ENCODE data around the gene MAPRE3.

The MAPRE3 gene

GRCh38 chr2:26951236-26951635, 19.2 kb upstream of the MAPRE3 start:
- no peak for DNase-seq

GRCh38 chr2:26952374-26952773, 18.1 kb upstream of the MAPRE3 start:
- DNase-seq, result no peak

GRCh38 chr2:26954135-26954534, 16.3 kb upstream of the MAPRE3 start:
- no peak for DNase-seq

- DNase-seq, result no peak
Observed at GRCh38 chr2:26957041-26957440, 13.4 kb upstream of the MAPRE3 start.

GRCh38 chr2:26957534-26957933, 12.9 kb upstream of the MAPRE3 start:
- no peak for DNase-seq

GRCh38 chr2:26959331-26959730, 11.1 kb upstream of the MAPRE3 start:
- DNase-seq, result no peak

GRCh38 chr2:26964446-26965130, 5.8 kb upstream of the MAPRE3 start:
- DNase-seq, result no peak

DNA sequence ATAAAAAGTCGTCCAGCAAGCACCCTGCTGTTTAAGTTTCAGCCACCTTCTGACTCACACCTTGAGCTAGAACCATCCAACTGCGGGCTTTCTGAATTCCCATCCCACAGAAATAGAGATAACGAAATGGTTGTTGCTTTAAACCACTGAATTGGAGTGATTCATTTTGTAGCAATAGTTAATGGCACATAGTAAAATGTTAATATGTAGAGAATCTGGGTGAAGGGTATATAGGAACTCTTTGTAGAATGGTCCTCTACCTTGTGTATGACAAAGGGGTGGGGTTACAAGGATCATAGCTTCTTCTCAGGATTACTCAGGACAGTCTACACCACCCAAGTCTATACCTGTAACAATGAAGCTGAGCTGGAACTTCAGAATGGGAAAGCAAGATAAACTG, 2.4 kb upstream of the MAPRE3 start:
- no peak for DNase-seq

DNA sequence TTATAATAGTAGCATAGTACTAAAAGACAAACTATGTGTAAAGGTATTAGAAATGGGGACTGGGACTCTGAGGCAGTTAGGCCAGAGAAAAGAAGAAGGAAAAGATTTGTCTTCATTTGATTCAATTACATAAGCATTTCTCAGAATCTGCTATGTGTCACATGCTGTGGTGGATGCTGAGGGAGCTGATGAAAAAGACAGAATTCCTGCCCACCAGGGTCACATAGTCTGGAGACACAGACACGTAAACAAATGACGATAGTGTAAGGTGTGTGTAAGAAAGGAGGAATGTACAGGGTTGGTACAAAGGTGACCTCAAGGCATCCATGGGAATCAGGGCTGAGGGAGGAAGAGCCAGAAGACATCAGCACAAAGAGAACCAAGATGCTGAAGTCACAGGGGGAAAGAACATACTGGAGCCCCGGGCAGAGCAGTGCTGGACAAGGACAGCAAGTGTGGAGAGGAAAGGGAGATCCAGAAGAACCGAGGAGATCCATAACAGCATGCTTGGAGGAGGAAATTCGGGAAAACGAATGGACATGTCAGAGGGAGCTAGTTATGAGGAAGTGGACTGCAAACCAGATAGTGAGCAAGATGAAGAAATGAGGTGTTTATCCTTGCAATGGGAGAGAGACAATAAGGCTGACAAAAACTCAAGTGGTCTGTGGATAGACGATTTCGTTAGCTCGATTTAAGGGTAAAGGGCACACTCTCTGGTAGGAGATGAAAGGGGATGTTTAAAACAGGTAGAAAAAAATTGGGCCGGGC, 1.2 kb upstream of the MAPRE3 start:
- DNase-seq, result no peak

GRCh38 chr2:26970928-26971627, 641 bp downstream of the MAPRE3 start:
- DNase-seq, result peak in 1 of 5 experiments; percentile 10

DNA sequence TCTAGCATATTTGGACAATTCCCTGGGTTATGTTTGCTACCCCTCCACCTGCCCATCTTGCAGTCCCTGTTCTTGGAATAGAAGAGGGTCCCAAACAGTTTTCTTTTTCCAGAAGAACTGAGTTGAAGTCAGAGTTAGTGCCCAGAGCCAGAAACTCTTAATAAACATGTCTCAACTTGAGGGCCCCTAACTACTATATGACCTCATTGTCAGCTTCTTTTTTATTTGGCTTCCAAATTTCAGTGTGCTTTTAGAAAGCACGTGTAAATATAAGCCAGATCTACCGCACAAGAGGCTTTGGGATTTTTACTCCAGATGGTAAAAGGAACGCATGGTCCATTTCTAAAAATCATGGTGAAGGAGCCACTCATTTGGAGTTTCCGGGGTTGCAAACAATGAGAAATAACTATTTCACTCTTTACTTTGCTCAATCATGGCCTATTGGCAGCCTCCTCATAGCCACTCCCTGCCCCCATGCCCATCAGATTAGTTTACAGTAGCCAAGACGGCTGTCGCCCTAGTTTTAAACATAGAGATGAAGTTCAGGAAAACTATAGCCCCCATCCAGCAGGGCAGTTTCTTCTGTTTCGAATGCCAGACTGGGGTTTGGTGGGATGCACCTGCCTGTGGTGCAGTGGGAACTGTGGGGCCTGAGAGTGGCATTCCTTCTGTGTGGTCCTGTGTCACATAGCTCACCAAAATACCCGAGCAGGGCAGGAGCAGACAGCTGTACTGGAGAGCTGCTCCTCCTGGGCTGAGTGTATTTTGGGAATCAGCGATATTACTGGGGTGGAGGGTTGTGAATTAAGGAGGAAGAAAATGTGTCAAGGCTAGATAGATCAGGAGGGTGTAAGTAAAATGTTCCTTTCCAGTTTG, 1.7 kb downstream of the MAPRE3 start:
- DNase-seq, result no peak

GRCh38 chr2:26974352-26974751, 3.9 kb downstream of the MAPRE3 start:
- no peak for DNase-seq

GRCh38 chr2:26975102-26975501, 4.7 kb downstream of the MAPRE3 start:
- DNase-seq, result no peak

GRCh38 chr2:26975656-26976055, 5.2 kb downstream of the MAPRE3 start:
- no peak for DNase-seq

GRCh38 chr2:26976237-26976636, 5.8 kb downstream of the MAPRE3 start:
- no peak for DNase-seq

DNA sequence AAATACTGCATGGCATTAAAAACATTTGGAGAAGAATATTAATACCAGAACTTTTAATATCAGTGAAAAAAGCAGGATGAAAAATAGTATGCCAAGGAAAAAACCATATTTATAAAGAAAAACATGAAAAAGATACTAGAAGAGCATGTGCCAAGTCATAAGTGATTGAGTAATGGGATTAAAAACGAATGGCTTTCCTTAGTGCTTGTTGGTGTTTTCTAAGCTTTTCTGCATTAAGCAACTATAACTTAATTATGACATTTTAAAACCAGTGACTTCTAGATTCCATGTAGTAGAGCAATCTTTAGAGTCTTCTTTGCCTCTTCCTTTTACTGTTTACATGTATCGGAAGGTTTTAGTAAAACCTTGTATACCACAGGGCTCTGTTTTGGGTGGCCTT, 6.6 kb downstream of the MAPRE3 start:
- DNase-seq, result no peak

DNA sequence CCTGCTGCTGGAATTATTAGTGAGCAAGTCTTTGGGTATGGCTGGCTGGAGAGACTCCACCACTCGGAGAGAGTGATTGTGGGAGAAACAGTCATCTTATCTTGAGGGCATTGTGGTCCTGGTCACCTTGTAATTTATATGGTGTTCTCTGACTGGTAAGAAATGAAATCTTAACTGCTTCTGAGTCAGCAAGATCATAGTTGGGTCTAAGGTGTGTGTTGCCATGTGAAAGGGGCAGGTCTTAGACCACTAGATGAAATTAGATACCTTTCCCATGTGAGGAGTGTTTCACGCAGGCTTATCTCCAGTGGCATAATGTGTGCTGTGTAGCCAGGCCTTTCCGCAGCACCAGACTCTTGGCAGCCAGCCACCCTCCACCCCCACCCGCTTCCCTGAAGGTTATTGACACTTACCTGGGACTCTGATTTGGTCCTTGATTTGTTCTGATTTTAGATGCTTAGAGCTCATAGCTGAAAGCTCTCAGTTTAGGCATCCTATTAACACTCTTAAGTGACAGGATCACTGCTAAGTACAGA, 7.7 kb downstream of the MAPRE3 start:
- no peak for DNase-seq

- DNase-seq, result no peak
Observed at GRCh38 chr2:26979741-26980140, 9.3 kb downstream of the MAPRE3 start.

- DNase-seq, result no peak
Observed at GRCh38 chr2:26980971-26981370, 10.5 kb downstream of the MAPRE3 start.

- DNase-seq, result peak in 1 of 5 experiments; percentile 36
Observed at GRCh38 chr2:26982102-26982742, 11.8 kb downstream of the MAPRE3 start.

DNA sequence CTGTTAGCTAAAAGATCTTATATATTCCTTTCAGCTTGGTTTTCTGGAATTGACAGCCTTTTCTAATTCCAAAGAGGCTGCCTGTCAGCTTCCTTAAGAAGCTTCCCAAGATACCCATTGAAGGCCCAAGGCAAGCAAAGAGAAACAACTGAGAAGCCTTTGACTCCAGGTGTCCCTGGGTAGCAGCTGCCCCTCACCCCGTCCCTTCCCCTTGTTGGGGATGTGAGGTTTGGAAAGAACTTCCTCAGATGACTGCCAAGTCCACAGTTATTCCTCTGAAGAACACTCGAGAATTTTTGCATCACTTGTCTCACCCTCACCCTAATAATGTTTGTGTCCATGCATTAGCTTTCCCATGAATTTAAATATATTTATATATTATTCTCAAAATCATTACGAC, 13.3 kb downstream of the MAPRE3 start:
- no peak for DNase-seq

DNA sequence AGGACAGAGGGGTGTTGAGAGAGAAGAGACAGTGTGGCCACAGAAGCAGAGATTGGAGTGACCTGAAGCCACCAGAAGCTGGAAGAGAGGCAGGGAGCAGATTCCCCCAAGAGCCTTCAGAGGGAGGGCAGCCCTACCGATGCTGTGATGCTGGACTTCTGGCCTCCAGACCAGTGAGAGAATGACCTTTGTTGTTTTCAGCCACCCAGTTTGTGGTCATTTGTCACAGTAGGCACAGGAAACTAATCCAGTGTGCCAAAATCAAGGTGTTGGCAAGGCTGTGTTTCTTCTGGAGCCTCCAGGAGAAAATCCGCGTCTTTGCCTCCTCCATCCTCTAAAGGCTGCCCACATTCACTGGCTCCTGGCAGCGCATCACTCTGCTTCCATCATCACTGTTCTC, 15.4 kb downstream of the MAPRE3 start:
- DNase-seq, result no peak

Measured in T-helper 2 cell (primary cell).